HepG2 (cell line): ENCODE measurements around the gene CEP68. TPM values are rescaled to one million over a fixed set of nuclear protein-coding genes. Genes with fewer than 3 reads are reported as not detected.
A peak's percentile ranks its signal among the peaks of the same experiment; 100 is the strongest.

Source experiments
- CREB1 ChIP-seq, 2 experiments: fragments of 450-650 bp in 1 of 2; IDR thresholded peaks; 2 replicates each; pipeline ENCODE4 v1.6.1; 2016 to 2017; ENCODE audit warnings: control low read depth in 1 of 2, mild to moderate bottlenecking in 1 of 2, missing compliant biosample characterization in 1 of 2, missing genetic modification characterization in 1 of 2
- ELF3 ChIP-seq: IDR thresholded peaks from 2 replicates; pipeline ENCODE4 v1.6.1; 2016; ENCODE audit warnings: missing genetic modification reagents, missing compliant biosample characterization
- FOXK1 ChIP-seq: sonication (generic); formaldehyde crosslinking; IDR thresholded peaks from 2 replicates; pipeline ENCODE4 v1.4.0; 2020; ENCODE audit warnings: low read depth, missing genetic modification reagents, borderline replicate concordance
- GMEB2 ChIP-seq: IDR thresholded peaks from 2 replicates; pipeline ENCODE4 v1.6.1; 2016; ENCODE audit warnings: missing biosample characterization, missing genetic modification reagents, low read depth
- HNF4A ChIP-seq: sonication (generic); formaldehyde crosslinking; IDR thresholded peaks from 2 replicates; pipeline ENCODE4 v1.4.0; 2020; ENCODE audit warnings: missing genetic modification reagents
- JUN ChIP-seq: sonication (generic); formaldehyde crosslinking; IDR thresholded peaks from 2 replicates; pipeline ENCODE4 v1.4.0; 2020; ENCODE audit warnings: mild to moderate bottlenecking, missing genetic modification reagents
- KDM2A ChIP-seq: sonication (generic); formaldehyde crosslinking; IDR thresholded peaks from 2 replicates; pipeline ENCODE4 v1.4.0; 2020; ENCODE audit warnings: low read depth, missing genetic modification reagents, borderline replicate concordance
- KLF15 ChIP-seq: sonication (generic); formaldehyde crosslinking; IDR thresholded peaks from 2 replicates; pipeline ENCODE4 v1.8.1; 2023; ENCODE audit warnings: borderline replicate concordance, mild to moderate bottlenecking, inconsistent platforms, missing genetic modification reagents, mixed read lengths
- MAFK ChIP-seq, 2 experiments: IDR thresholded peaks in 1 of 2; conservative IDR thresholded peaks in 1 of 2; 2 replicates each; pipeline ENCODE4 v1.6.1; 2011; ENCODE audit warnings: improper control_type of control experiment in 2 of 2, low read length in 2 of 2
- MBNL3 ChIP-seq: fragments of 250-450 bp; sonication (Bioruptor Pico); conservative IDR thresholded peaks from 2 replicates; pipeline ENCODE4 v1.8.0; 2022; ENCODE audit warnings: mild to moderate bottlenecking, inconsistent platforms
- MTA1 ChIP-seq: sonication (generic); formaldehyde crosslinking; IDR thresholded peaks from 2 replicates; pipeline ENCODE4 v1.4.0; 2020; ENCODE audit warnings: missing genetic modification reagents, mild to moderate bottlenecking, borderline replicate concordance
- PAWR ChIP-seq: sonication (generic); formaldehyde crosslinking; IDR thresholded peaks from 2 replicates; pipeline ENCODE4 v1.4.0; 2020; ENCODE audit warnings: missing genetic modification reagents, mild to moderate bottlenecking, borderline replicate concordance
- POLR2A ChIP-seq, 2 experiments: IDR thresholded peaks; 2 replicates each; pipeline ENCODE4 v1.6.1; 2011; ENCODE audit warnings: low read depth in 2 of 2, low read length in 2 of 2, mild to moderate bottlenecking in 1 of 2, moderate library complexity in 1 of 2; ENCODE audit not compliant: insufficient read depth in 1 of 2
- POLR2G ChIP-seq: fragments of 200-400 bp; formaldehyde crosslinking; IDR thresholded peaks from 2 replicates; pipeline ENCODE4 v1.6.1; 2018; ENCODE audit warnings: mild to moderate bottlenecking, low read depth, low read length, moderate library complexity
- RBFOX2 ChIP-seq: fragments of 200-400 bp; formaldehyde crosslinking; IDR thresholded peaks from 2 replicates; pipeline ENCODE4 v1.6.1; 2017; ENCODE audit warnings: low read depth, mild to moderate bottlenecking, low read length
- SAP130 ChIP-seq: IDR thresholded peaks from 2 replicates; pipeline ENCODE4 v1.6.1; 2016; ENCODE audit warnings: low read depth
- SCMH1 ChIP-seq: sonication (generic); formaldehyde crosslinking; IDR thresholded peaks from 2 replicates; pipeline ENCODE4 v1.9.0; 2021; ENCODE audit warnings: missing genetic modification reagents, mild to moderate bottlenecking, borderline replicate concordance
- SMAD1 ChIP-seq: sonication (generic); formaldehyde crosslinking; IDR thresholded peaks from 2 replicates; pipeline ENCODE4 v1.4.0; 2020; ENCODE audit warnings: missing genetic modification reagents, low read depth, mild to moderate bottlenecking, borderline replicate concordance
- SMARCE1 ChIP-seq: fragments of 450-650 bp; IDR thresholded peaks from 2 replicates; pipeline ENCODE4 v1.6.1; 2017; ENCODE audit warnings: borderline replicate concordance
- TGIF2 ChIP-seq: IDR thresholded peaks from 2 replicates; pipeline ENCODE4 v1.6.1; 2016; ENCODE audit warnings: control low read depth, missing compliant biosample characterization
- ZNF20 ChIP-seq: sonication (generic); formaldehyde crosslinking; IDR thresholded peaks from 2 replicates; pipeline ENCODE4 v1.4.0; 2020; ENCODE audit warnings: mild to moderate bottlenecking, moderate library complexity, missing genetic modification reagents
- ZNF264 ChIP-seq: sonication (generic); formaldehyde crosslinking; IDR thresholded peaks from 2 replicates; pipeline ENCODE4 v1.4.0; 2020; ENCODE audit warnings: missing genetic modification reagents
- ZNF496 ChIP-seq: sonication (generic); formaldehyde crosslinking; IDR thresholded peaks from 2 replicates; pipeline ENCODE4 v1.8.1; 2023; ENCODE audit warnings: mild to moderate bottlenecking, moderate library complexity, missing genetic modification reagents; ENCODE audit not compliant: insufficient replicate concordance
- ZNF577 ChIP-seq: sonication (generic); formaldehyde crosslinking; IDR thresholded peaks from 2 replicates; pipeline ENCODE4 v1.4.0; 2020; ENCODE audit warnings: mild to moderate bottlenecking, low read depth, missing genetic modification reagents, borderline replicate concordance
- ZNF713 ChIP-seq: sonication (generic); formaldehyde crosslinking; IDR thresholded peaks from 2 replicates; pipeline ENCODE4 v1.4.0; 2020; ENCODE audit warnings: mild to moderate bottlenecking, missing genetic modification reagents
- ZNF839 ChIP-seq: sonication (generic); formaldehyde crosslinking; IDR thresholded peaks from 2 replicates; pipeline ENCODE4 v1.4.0; 2020; ENCODE audit warnings: missing genetic modification reagents, mild to moderate bottlenecking, borderline replicate concordance
- polyA plus RNA-seq, 8 experiments: library from polyadenylated mRNA; depleted of rRNA in 3 of 8; stranded (reverse) in 7 of 8; unstranded in 1 of 8; fragments of >200 nt; fragmentation: Illumina TruSeq in 4 of 8; extraction: Trizol in 4 of 8; gene quantifications; 2 replicates each; pipeline versions ENCODE4 v1.2.1 to v1.2.3, GENCODE V29; 2011 to 2016; ENCODE audit warnings: low read depth in 4 of 8, missing spikeins in 1 of 8, mixed read lengths in 1 of 8; ENCODE audit not compliant: insufficient read depth in 1 of 8
- total RNA-seq, 5 experiments: library from RNA; depleted of rRNA; stranded (reverse); fragments of >200 nt; fragmentation: Illumina TruSeq; extraction: Trizol; gene quantifications; 2 replicates each; pipeline ENCODE4 v1.2.3, GENCODE V29; 2016; ENCODE audit warnings: low read depth in 1 of 5
- TF ChIP-seq, protein P1 (sequence below): sonication (generic); formaldehyde crosslinking; IDR thresholded peaks from 2 replicates; pipeline ENCODE4 v1.4.0; 2020; ENCODE audit warnings: missing genetic modification reagents

CEP68 gene
- total and polyA plus RNA-seq, 2 of the 13 experiments (the other 11 are each of a cell fraction or from before 2014, with no cell fraction given): 5.7 to 9.3 TPM

DNA sequence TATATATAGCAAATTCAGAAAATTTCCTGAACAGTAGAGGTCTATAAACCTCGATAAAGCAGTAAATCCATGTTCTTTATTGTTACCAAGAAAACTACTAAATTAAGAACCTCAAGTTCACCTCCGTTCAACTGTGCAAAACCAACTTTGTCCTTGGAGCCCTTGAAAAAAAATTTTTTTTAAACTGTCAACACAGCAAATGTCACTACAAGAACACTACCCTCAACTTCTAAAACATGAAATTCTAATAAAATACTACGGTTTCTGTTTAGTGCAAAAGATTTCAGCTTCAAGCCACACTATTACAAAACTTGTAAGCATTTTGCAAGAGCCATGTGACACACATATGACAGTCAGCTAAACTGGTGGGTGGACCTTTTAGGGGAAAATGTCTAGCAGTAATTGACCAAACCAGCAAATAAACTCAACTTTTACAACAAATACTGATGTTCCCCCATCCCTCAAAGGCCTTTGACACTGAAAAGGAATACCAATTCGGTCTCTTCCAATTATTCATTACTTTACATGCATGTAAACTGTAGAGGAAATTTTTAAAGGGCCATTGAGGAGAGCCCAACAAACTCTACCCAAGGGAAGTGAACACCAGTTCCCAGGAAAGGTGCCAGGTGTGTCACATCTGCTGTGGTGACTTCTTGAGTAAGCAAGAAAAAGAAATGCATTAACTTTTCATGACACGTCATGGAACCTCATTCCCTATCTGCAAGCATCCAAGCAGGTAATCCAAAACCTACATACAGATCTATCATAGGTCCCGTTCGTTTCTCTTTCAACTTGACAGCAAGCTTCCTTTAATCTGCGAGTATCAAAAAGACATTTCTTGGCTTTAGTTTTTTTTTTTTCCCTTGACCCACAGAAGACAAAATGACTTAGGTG, 72.3 kb downstream of the CEP68 start (continued):
- TF ChIP-seq, protein P1, sequence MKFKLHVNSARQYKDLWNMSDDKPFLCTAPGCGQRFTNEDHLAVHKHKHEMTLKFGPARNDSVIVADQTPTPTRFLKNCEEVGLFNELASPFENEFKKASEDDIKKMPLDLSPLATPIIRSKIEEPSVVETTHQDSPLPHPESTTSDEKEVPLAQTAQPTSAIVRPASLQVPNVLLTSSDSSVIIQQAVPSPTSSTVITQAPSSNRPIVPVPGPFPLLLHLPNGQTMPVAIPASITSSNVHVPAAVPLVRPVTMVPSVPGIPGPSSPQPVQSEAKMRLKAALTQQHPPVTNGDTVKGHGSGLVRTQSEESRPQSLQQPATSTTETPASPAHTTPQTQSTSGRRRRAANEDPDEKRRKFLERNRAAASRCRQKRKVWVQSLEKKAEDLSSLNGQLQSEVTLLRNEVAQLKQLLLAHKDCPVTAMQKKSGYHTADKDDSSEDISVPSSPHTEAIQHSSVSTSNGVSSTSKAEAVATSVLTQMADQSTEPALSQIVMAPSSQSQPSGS (CRISPR knock-in tag): 0 out of 2 replicates have a peak, but pooled peaks have one; percentile 1
- TF ChIP-seq FOXK1 (CRISPR knock-in tag) (0 out of 2 replicates have a peak, but pooled peaks have one; percentile 29), GMEB2 (CRISPR knock-in tag) (no peak), SAP130 (CRISPR knock-in tag) (peak; percentile 82), JUN (CRISPR knock-in tag) (no peak), PAWR (CRISPR knock-in tag) (no peak), ZNF839 (CRISPR knock-in tag) (no peak), SMARCE1 (no peak), RBFOX2 (0 out of 2 replicates have a peak, but pooled peaks have one; percentile 30), SCMH1 (CRISPR knock-in tag) (no peak), CREB1 (IDR thresholded peaks at IDR 0.05) (peak; percentile 70), CREB1 (CRISPR knock-in tag; IDR thresholded peaks at IDR 0.05) (no peak), MAFK (conservative IDR thresholded peaks at IDR 0.05 in 1 of 2, IDR thresholded peaks at IDR 0.05 in 1 of 2; ENCODE audit: low read length in 2 of 2) (peak; percentile 71 to 79), SMAD1 (CRISPR knock-in tag) (no peak), ELF3 (CRISPR knock-in tag) (no peak), KLF15 (CRISPR knock-in tag) (no peak), HNF4A (no peak), MTA1 (no peak), ZNF577 (CRISPR knock-in tag) (no peak), ZNF713 (no peak), POLR2A (IDR thresholded peaks at IDR 0.05; ENCODE audit: insufficient read depth in 1 of 2, low read depth in 2 of 2, low read length in 2 of 2) (peak in 1 of 2 experiments; percentile 19; a peak in 1 of 4 replicates), TGIF2 (CRISPR knock-in tag) (peak; percentile 86), MBNL3 (CRISPR knock-in tag) (no peak), ZNF496 (CRISPR knock-in tag) (no peak), ZNF20 (CRISPR knock-in tag) (no peak), ZNF264 (CRISPR knock-in tag) (0 out of 2 replicates have a peak, but pooled peaks have one; percentile 20), KDM2A (CRISPR knock-in tag) (no peak), POLR2G (no peak)
